Measurements from ENCODE around the gene ANKRD6. TPM values are rescaled to one million over a fixed set of nuclear protein-coding genes. Genes with fewer than 3 reads are reported as not detected.

ANKRD6 gene
- total RNA-seq, 1 donor from 2014 or later: 13.3 TPM

GRCh38 chr6:89452281-89452680 lies 19.3 kb downstream of the ANKRD6 start:
- intact Hi-C loops (cut with DNase I): no loop called here
- no peaks in the 10 kb centered on the region for H3K9me3 ChIP-seq
- H3K4me1 ChIP-seq: no peaks in the 10 kb centered on the region
- H3K27me3 ChIP-seq: no peaks in the 10 kb centered on the region
- no peak overlapping the region for H3K4me3 ChIP-seq
- DNase-seq (ENCODE audit: extremely low spot score in 2 of 2): no peak
- H3K27ac ChIP-seq: no peak overlapping the region
- TF ChIP-seq POLR2AphosphoS5 (IDR thresholded peaks at IDR 0.05; ENCODE audit: insufficient read depth in 1 of 2, low read depth in 1 of 2): no peak
- TF ChIP-seq CTCF (IDR thresholded peaks at IDR 0.05): no peak
- TF ChIP-seq POLR2A (IDR thresholded peaks at IDR 0.05): no peak
- no peaks in the 10 kb centered on the region for H3K36me3 ChIP-seq

GRCh38 chr6:89454300-89454699 lies 21.3 kb downstream of the ANKRD6 start:
- Histone ChIP-seq H3K9me3 (no peaks in the 10 kb centered on the region), H3K27ac (no peak overlapping the region), H3K27me3 (no peaks in the 10 kb centered on the region), H3K4me1 (no peaks in the 10 kb centered on the region), H3K36me3 (no peaks in the 10 kb centered on the region), H3K4me3 (no peak overlapping the region)
- TF ChIP-seq POLR2A (IDR thresholded peaks at IDR 0.05): no peak
- TF ChIP-seq POLR2AphosphoS5 (IDR thresholded peaks at IDR 0.05; ENCODE audit: insufficient read depth in 1 of 2, low read depth in 1 of 2): no peak
- TF ChIP-seq CTCF (IDR thresholded peaks at IDR 0.05): no peak
- intact Hi-C loops (cut with DNase I): no loop called here
- no peak for DNase-seq (ENCODE audit: extremely low spot score in 2 of 2)

- TF ChIP-seq POLR2AphosphoS5 (IDR thresholded peaks at IDR 0.05; ENCODE audit: insufficient read depth in 1 of 2, low read depth in 1 of 2): no peak
- TF ChIP-seq POLR2A (IDR thresholded peaks at IDR 0.05): no peak
- TF ChIP-seq CTCF (IDR thresholded peaks at IDR 0.05): no peak
- H3K27ac ChIP-seq: no peak overlapping the region
- DNase-seq (ENCODE audit: extremely low spot score in 2 of 2): no peak
- no peaks in the 10 kb centered on the region for H3K9me3 ChIP-seq
- H3K27me3 ChIP-seq: no peaks in the 10 kb centered on the region
- no peaks in the 10 kb centered on the region for H3K36me3 ChIP-seq
- no peak overlapping the region for H3K4me3 ChIP-seq
- intact Hi-C loops (cut with DNase I): no loop called here
- H3K4me1 ChIP-seq: no peaks in the 10 kb centered on the region
Observed at GRCh38 chr6:89458704-89459103, 25.8 kb downstream of the ANKRD6 start.

- Histone ChIP-seq H3K36me3 (no peaks in the 10 kb centered on the region), H3K9me3 (no peaks in the 10 kb centered on the region), H3K27ac (no peak overlapping the region), H3K27me3 (no peaks in the 10 kb centered on the region), H3K4me3 (no peak overlapping the region), H3K4me1 (no peaks in the 10 kb centered on the region)
- no peak for DNase-seq (ENCODE audit: extremely low spot score in 2 of 2)
- TF ChIP-seq POLR2AphosphoS5 (IDR thresholded peaks at IDR 0.05; ENCODE audit: insufficient read depth in 1 of 2, low read depth in 1 of 2) (no peak), CTCF (IDR thresholded peaks at IDR 0.05) (no peak), POLR2A (IDR thresholded peaks at IDR 0.05) (no peak)
- intact Hi-C loops (cut with DNase I): no loop called here
Observed at GRCh38 chr6:89459501-89459900, 26.5 kb downstream of the ANKRD6 start.

GRCh38 chr6:89460713-89461112 lies 27.8 kb downstream of the ANKRD6 start:
- intact Hi-C loops (cut with DNase I): no loop called here
- Histone ChIP-seq H3K36me3 (no peaks in the 10 kb centered on the region), H3K9me3 (no peaks in the 10 kb centered on the region), H3K27me3 (no peaks in the 10 kb centered on the region), H3K4me1 (no peaks in the 10 kb centered on the region), H3K27ac (no peak overlapping the region), H3K4me3 (no peak overlapping the region)
- no peak for TF ChIP-seq POLR2AphosphoS5 (IDR thresholded peaks at IDR 0.05; ENCODE audit: insufficient read depth in 1 of 2, low read depth in 1 of 2)
- TF ChIP-seq POLR2A (IDR thresholded peaks at IDR 0.05): no peak
- no peak for TF ChIP-seq CTCF (IDR thresholded peaks at IDR 0.05)
- no peak for DNase-seq (ENCODE audit: extremely low spot score in 2 of 2)

Data from vagina (tissue), 2 donors.